ENCODE measurements around the gene OPCML. TPM values are rescaled to one million over a fixed set of nuclear protein-coding genes. Genes with fewer than 3 reads are reported as not detected.

The OPCML gene
- total RNA-seq, 2 donors from 2014 or later = under 0.01 TPM; not detected in 1

GRCh38 chr11:132876705-132877104 is 655.6 kb downstream of the OPCML start:
- H3K27ac ChIP-seq = no peak overlapping the region
- H3K36me3 ChIP-seq (replicated peaks in 1 of 2; ENCODE audit: insufficient read depth in 1 of 2, low read depth in 2 of 2) = no peaks in the 10 kb centered on the region
- TF ChIP-seq CTCF (IDR thresholded peaks at IDR 0.05) = no peak
- TF ChIP-seq POLR2A (IDR thresholded peaks at IDR 0.05) = no peak
- no peaks in the 10 kb centered on the region for H3K9me3 ChIP-seq
- H3K4me1 ChIP-seq = no peaks in the 10 kb centered on the region
- 65 to 71% methylated on average over 6 of the region's 6 CpGs for WGBS, 2 donors
- intact Hi-C loops (cut with DNase I) = no loop called here
- ATAC-seq (no peak), DNase-seq (no peak)
- H3K27me3 ChIP-seq = no peaks in the 10 kb centered on the region
- H3K4me3 ChIP-seq = no peak overlapping the region

- 54% methylated on average over 3 of the region's 3 CpGs for WGBS, 2 donors
- ATAC-seq (no peak), DNase-seq (no peak)
- Histone ChIP-seq H3K36me3 (replicated peaks in 1 of 2; ENCODE audit: insufficient read depth in 1 of 2, low read depth in 2 of 2) (no peaks in the 10 kb centered on the region), H3K27ac (no peak overlapping the region), H3K4me1 (no peaks in the 10 kb centered on the region), H3K9me3 (no peaks in the 10 kb centered on the region), H3K27me3 (no peaks in the 10 kb centered on the region), H3K4me3 (no peak overlapping the region)
- TF ChIP-seq POLR2A (IDR thresholded peaks at IDR 0.05) (no peak), CTCF (IDR thresholded peaks at IDR 0.05) (no peak)
- intact Hi-C loops (cut with DNase I) = no loop called here
These were observed 656.1 kb downstream of the OPCML start for GRCh38 chr11:132876239-132876638.

GRCh38 chr11:132874638-132875037 is 657.7 kb downstream of the OPCML start:
- no peak for ATAC-seq
- intact Hi-C loops (cut with DNase I) = no loop called here
- DNase-seq = no peak
- WGBS, 2 donors = 63 to 68% methylated on average over 6 of the region's 6 CpGs
- Histone ChIP-seq H3K27me3 (no peaks in the 10 kb centered on the region), H3K4me3 (no peak overlapping the region), H3K9me3 (no peaks in the 10 kb centered on the region), H3K27ac (no peak overlapping the region), H3K36me3 (replicated peaks in 1 of 2; ENCODE audit: insufficient read depth in 1 of 2, low read depth in 2 of 2) (no peaks in the 10 kb centered on the region), H3K4me1 (no peaks in the 10 kb centered on the region)
- TF ChIP-seq CTCF (IDR thresholded peaks at IDR 0.05) (no peak), POLR2A (IDR thresholded peaks at IDR 0.05) (no peak)

GRCh38 chr11:132873841-132874240 is 658.5 kb downstream of the OPCML start:
- no peak for DNase-seq
- Histone ChIP-seq H3K36me3 (replicated peaks in 1 of 2; ENCODE audit: insufficient read depth in 1 of 2, low read depth in 2 of 2) (no peaks in the 10 kb centered on the region), H3K4me1 (no peaks in the 10 kb centered on the region), H3K9me3 (no peaks in the 10 kb centered on the region), H3K27ac (no peak overlapping the region), H3K4me3 (no peak overlapping the region), H3K27me3 (no peaks in the 10 kb centered on the region)
- intact Hi-C loops (cut with DNase I) = no loop called here
- TF ChIP-seq CTCF (IDR thresholded peaks at IDR 0.05) = no peak
- TF ChIP-seq POLR2A (IDR thresholded peaks at IDR 0.05) = no peak
- no peak for ATAC-seq
- WGBS, 2 donors = 56 to 63% methylated on average over 5 of the region's 5 CpGs

- Histone ChIP-seq H3K4me3 (no peak overlapping the region), H3K27me3 (no peaks in the 10 kb centered on the region), H3K9me3 (no peaks in the 10 kb centered on the region), H3K36me3 (replicated peaks in 1 of 2; ENCODE audit: insufficient read depth in 1 of 2, low read depth in 2 of 2) (no peaks in the 10 kb centered on the region), H3K4me1 (no peaks in the 10 kb centered on the region), H3K27ac (no peak overlapping the region)
- 38 to 43% methylated on average over 9 to 10 of the region's 10 CpGs for WGBS, 2 donors
- TF ChIP-seq CTCF (IDR thresholded peaks at IDR 0.05) = no peak
- TF ChIP-seq POLR2A (IDR thresholded peaks at IDR 0.05) = no peak
- ATAC-seq = no peak
- DNase-seq = peak in 1 of 4 donors; percentile 22
- intact Hi-C loops (cut with DNase I) = no loop called here
These were observed 660.1 kb downstream of the OPCML start for GRCh38 chr11:132872211-132872610.
